PC-3 (cell line): ENCODE results near the gene ADGRV1. TPM values are rescaled to one million over a fixed set of nuclear protein-coding genes. Genes with fewer than 3 reads are reported as not detected.

Experiments
- ATAC-seq: fragments of 200-7000 bp; cut with Tn5 transposase; 2 replicates; pipeline ENCODE4 v1.9.1; 2020; ENCODE audit warnings: mild to moderate bottlenecking, moderate library complexity
- BruUV-seq: library from RNA; stranded (reverse); fragments of 400-500 nt; replicated peaks from 2 replicates; lab custom pipeline; 2021; lab: Mats Ljungman, UMichigan
- CTCF ChIA-PET: fragments of 300-600 bp; sonication (Branson Sonifier 250); formaldehyde crosslinking; loops from one replicate; lab custom pipeline; 2022; ENCODE audit warnings: antibody characterized with exemption; lab: Charles Lee
- POLR2A ChIA-PET: fragments of 300-600 bp; sonication (Branson Sonifier 250); formaldehyde crosslinking; loops from one replicate; lab custom pipeline; 2022; ENCODE audit warnings: antibody characterized with exemption; ENCODE audit not compliant: unreplicated experiment; lab: Charles Lee
- DNase-seq: peaks from one replicate; pipeline ENCODE4 v3.0.0-alpha.2; 2015
- H2AFZ ChIP-seq: fragments of 300-600 bp; sonication (generic); 2 replicates; pipeline ENCODE4 v1.6.0; 2016; ENCODE audit warnings: antibody characterized with exemption, low read length
- H3F3A ChIP-seq: fragments of 300-600 bp; sonication (generic); one replicate; pipeline ENCODE4 v1.6.0; 2017; ENCODE audit warnings: antibody characterized with exemption, low read length, control low read depth, mild to moderate bottlenecking; ENCODE audit not compliant: unreplicated experiment
- H3K27ac ChIP-seq: fragments of 300-600 bp; sonication (generic); 2 replicates; pipeline ENCODE4 v1.5.1; 2016; ENCODE audit warnings: mild to moderate bottlenecking, low read length
- H3K27me3 ChIP-seq: fragments of 300-600 bp; sonication (generic); 2 replicates; pipeline ENCODE4 v1.6.1; 2016; ENCODE audit warnings: low read length, mixed read lengths
- H3K36me3 ChIP-seq: fragments of 300-600 bp; sonication (generic); 2 replicates; pipeline ENCODE4 v1.6.1; 2016; ENCODE audit warnings: low read depth, mixed run types, low read length, mixed read lengths
- H3K4me1 ChIP-seq: fragments of 300-600 bp; sonication (generic); 2 replicates; pipeline ENCODE4 v1.5.1; 2016; ENCODE audit warnings: low read length; ENCODE audit not compliant: insufficient read depth
- H3K4me2 ChIP-seq: fragments of 300-600 bp; sonication (generic); 2 replicates; pipeline ENCODE4 v1.6.0; 2016; ENCODE audit warnings: low read length
- H3K4me3 ChIP-seq: fragments of 300-600 bp; sonication (generic); 2 replicates; pipeline ENCODE4 v1.5.1; 2016; ENCODE audit warnings: mild to moderate bottlenecking, low read length, mixed read lengths
- H3K79me2 ChIP-seq: fragments of 300-600 bp; sonication (generic); 2 replicates; pipeline ENCODE4 v1.6.1; 2017; ENCODE audit warnings: low read length, mixed read lengths
- H3K9ac ChIP-seq: fragments of 300-600 bp; sonication (generic); 2 replicates; pipeline ENCODE4 v1.6.0; 2016; ENCODE audit warnings: mild to moderate bottlenecking, low read length
- H3K9me2 ChIP-seq: fragments of 300-600 bp; sonication (generic); replicated peaks from 2 replicates; pipeline ENCODE4 v1.6.1; 2016; ENCODE audit warnings: mixed run types, low read length, mixed read lengths
- H3K9me3 ChIP-seq: fragments of 300-600 bp; sonication (generic); 2 replicates; pipeline ENCODE4 v1.6.1; 2016; ENCODE audit warnings: low read length, mixed read lengths
- H4K20me1 ChIP-seq: fragments of 300-600 bp; sonication (generic); 2 replicates; pipeline ENCODE4 v1.6.1; 2016; ENCODE audit warnings: low read length, mixed read lengths
- CTCF ChIP-seq: fragments of 300-600 bp; sonication (generic); conservative IDR thresholded peaks from 2 replicates; pipeline ENCODE4 v1.5.1; 2017; ENCODE audit warnings: antibody characterized with exemption, low read depth, mild to moderate bottlenecking, low read length
- EZH2 ChIP-seq: fragments of 300-600 bp; sonication (generic); IDR thresholded peaks from one replicate; pipeline ENCODE4 v1.6.1; 2017; ENCODE audit warnings: antibody characterized with exemption, mild to moderate bottlenecking, low read length; ENCODE audit not compliant: unreplicated experiment
- EZH2phosphoT487 ChIP-seq: fragments of 300-600 bp; sonication (generic); IDR thresholded peaks from 2 replicates; pipeline ENCODE4 v1.6.1; 2018; ENCODE audit warnings: mild to moderate bottlenecking, antibody characterized with exemption, low read length, borderline replicate concordance
- intact Hi-C: fragments of 100-400 bp; cut with micrococcal nuclease; formaldehyde crosslinking; loops from 2 replicates; pipeline ENCODE4 v1.9.0; 2023
- total RNA-seq: library from RNA; depleted of rRNA; stranded (reverse); fragments of >200 nt; gene quantifications from 2 replicates; pipeline ENCODE4 v1.2.3, GENCODE V29; 2014

ADGRV1 gene
- total RNA-seq, 1 experiment from 2014 or later, result 22.7 TPM

GRCh38 chr5:90529939-90530677, 28.5 kb upstream of the ADGRV1 start:
- Histone ChIP-seq H3K4me1 (peaks cover 41% of the 10 kb centered on the region), H3K9ac (peak overlapping the region; percentile 73), H3K79me2 (peaks cover 36% of the 10 kb centered on the region), H3K27me3 (no peaks in the 10 kb centered on the region), H3K36me3 (peaks cover 1% of the 10 kb centered on the region; the same call in 1 of the 2 replicates), H3K9me2 (no peaks in the 10 kb centered on the region), H3K4me2 (peak overlapping the region; percentile 88), H3F3A (peaks cover 4% of the 10 kb centered on the region), H2AFZ (peak overlapping the region; percentile 97), H4K20me1 (peaks cover 11% of the 10 kb centered on the region; the same call in 1 of the 2 replicates), H3K4me3 (peak overlapping the region; percentile 85), H3K9me3 (no peaks in the 10 kb centered on the region), H3K27ac (peak overlapping the region; percentile 65)
- TF ChIP-seq EZH2phosphoT487, result no peak
- peak; percentile 92 for TF ChIP-seq CTCF
- intact Hi-C loops, result loop anchor here (1.0 to 5.0 kb wide), 9 partner anchors 11 to 252 kb away; partner anchors contain the start of genes ADGRV1, MBLAC2 and POLR3G
- peak; percentile 93 for DNase-seq
- BruUV-seq, result TSS peak; percentile 86
- ChIA-PET CTCF (interaction anchor here (0.5 to 2.1 kb wide), 16 partner anchors 11 to 272 kb away, joined by 3 to 9 read pairs (median 4); partner anchors contain the start of genes MBLAC2 and POLR3G), POLR2A (interaction anchor here (0.6 to 1.4 kb wide), 3 partner anchors 56 to 93 kb away, joined by 3 to 6 read pairs (median 5); partner anchors contain the start of genes MBLAC2 and POLR3G)
- peak; percentile 70 for ATAC-seq

DNA sequence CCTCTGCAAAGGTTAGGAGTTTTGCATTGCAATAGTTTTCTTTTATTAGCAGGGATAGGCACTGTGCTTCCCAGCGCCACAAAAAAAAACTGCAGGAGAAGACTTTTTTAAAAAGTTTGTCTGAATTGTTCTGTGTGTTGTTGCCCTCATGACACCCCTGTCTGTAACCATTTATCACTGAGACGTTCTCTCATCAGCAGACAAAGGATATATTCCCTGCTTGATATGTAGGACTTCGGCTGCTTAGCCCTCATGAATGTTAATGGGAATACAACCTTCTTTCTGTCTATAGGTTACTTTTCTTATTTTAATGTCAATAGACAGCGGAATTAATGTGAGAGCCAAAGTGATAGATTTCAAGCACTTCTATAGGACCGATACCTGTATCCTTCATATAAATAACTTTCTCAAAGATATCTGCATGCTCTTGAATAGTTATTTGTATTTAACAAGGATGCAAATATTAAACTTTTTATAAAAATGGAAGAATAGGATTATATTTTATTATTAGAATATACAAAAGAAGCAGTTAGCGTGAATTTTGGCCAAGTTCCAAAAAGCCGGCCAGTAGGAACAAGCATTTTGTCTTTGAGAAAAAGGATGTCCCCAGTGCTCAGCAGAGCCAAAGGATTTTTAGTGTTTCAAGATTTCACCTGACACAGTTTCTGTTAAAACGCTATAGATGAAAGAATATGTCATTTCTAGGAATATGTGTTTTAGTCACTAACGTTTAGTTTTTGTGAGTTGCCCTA, 27.7 kb upstream of the ADGRV1 start:
- Histone ChIP-seq H3K27ac (0 out of 2 replicates have a peak overlapping the region, but pooled peaks have one; percentile 7), H3K9me2 (no peaks in the 10 kb centered on the region), H3K4me2 (peak overlapping the region; percentile 88), H4K20me1 (peaks cover 11% of the 10 kb centered on the region; the same call in 1 of the 2 replicates), H3K4me1 (peaks cover 46% of the 10 kb centered on the region), H3F3A (peaks cover 4% of the 10 kb centered on the region), H3K27me3 (no peaks in the 10 kb centered on the region), H3K36me3 (no peaks in the 10 kb centered on the region), H3K79me2 (peaks cover 35% of the 10 kb centered on the region), H3K9me3 (no peaks in the 10 kb centered on the region), H3K4me3 (peak overlapping the region; percentile 85), H2AFZ (peak overlapping the region; percentile 97), H3K9ac (peak overlapping the region; percentile 73; the same call in 1 of the 2 replicates)
- ChIA-PET CTCF (interaction anchor here (0.5 to 2.1 kb wide), 11 partner anchors 11 to 253 kb away, joined by 3 to 7 read pairs (median 4); partner anchors contain the start of genes MBLAC2 and POLR3G), POLR2A (interaction anchor here (0.6 to 1.4 kb wide), 3 partner anchors 56 to 94 kb away, joined by 3 to 6 read pairs (median 5); partner anchors contain the start of genes MBLAC2 and POLR3G)
- peak; percentile 32 for DNase-seq
- intact Hi-C loops, result loop anchor here (1.0 to 5.0 kb wide), 6 partner anchors 17 to 251 kb away; partner anchors contain the start of gene ADGRV1
- no TSS peak for BruUV-seq
- no peak for TF ChIP-seq CTCF
- TF ChIP-seq EZH2, result no peak
- no peak for TF ChIP-seq EZH2phosphoT487
- no peak for ATAC-seq
